ENCODE measurements around the gene FAM151A. TPM values are rescaled to one million over a fixed set of nuclear protein-coding genes. Genes with fewer than 3 reads are reported as not detected.

FAM151A gene
- total and polyA plus RNA-seq, 7 donors, result 0.05 to 0.07 TPM; not detected in 5

DNA sequence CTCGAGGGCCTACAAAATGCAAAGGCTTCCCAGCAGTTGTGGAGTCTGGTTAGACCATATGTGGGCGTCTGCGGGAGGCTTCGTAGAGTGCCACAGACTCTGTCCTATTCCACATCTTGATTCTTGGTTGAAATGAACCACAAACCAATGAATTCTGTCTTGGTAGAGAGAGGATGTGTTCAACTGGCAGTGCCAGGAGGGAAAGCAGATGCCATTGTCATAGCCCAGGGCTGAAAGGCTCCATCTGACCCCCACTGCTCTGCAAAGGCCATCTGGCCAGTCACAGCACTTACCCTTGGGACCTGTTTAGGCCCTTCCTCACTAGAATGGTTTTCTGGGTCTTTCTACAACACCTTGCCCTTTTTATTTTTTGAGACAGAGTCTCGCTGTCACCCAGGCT lies 53.2 kb downstream of the FAM151A start:
- H3K27me3 ChIP-seq (ENCODE audit: insufficient read depth in 3 of 3, low read length in 2 of 3), result no peaks in the 10 kb centered on the region
- DNase-seq, result no peak
- no peaks in the 10 kb centered on the region for H3K9me3 ChIP-seq
- intact Hi-C loops (cut with DNase I), result no loop called here
- peak overlapping the region; percentile 61 for H3K27ac ChIP-seq
- TF ChIP-seq, protein P1, sequence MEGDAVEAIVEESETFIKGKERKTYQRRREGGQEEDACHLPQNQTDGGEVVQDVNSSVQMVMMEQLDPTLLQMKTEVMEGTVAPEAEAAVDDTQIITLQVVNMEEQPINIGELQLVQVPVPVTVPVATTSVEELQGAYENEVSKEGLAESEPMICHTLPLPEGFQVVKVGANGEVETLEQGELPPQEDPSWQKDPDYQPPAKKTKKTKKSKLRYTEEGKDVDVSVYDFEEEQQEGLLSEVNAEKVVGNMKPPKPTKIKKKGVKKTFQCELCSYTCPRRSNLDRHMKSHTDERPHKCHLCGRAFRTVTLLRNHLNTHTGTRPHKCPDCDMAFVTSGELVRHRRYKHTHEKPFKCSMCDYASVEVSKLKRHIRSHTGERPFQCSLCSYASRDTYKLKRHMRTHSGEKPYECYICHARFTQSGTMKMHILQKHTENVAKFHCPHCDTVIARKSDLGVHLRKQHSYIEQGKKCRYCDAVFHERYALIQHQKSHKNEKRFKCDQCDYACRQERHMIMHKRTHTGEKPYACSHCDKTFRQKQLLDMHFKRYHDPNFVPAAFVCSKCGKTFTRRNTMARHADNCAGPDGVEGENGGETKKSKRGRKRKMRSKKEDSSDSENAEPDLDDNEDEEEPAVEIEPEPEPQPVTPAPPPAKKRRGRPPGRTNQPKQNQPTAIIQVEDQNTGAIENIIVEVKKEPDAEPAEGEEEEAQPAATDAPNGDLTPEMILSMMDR (IDR thresholded peaks at IDR 0.05), result no peak
- 94 to 99% (median 96%) methylated on average over 5 of the region's 5 CpGs for WGBS, 3 donors
- ATAC-seq, result no peak
- peaks cover 69% of the 10 kb centered on the region for H3K4me1 ChIP-seq
- no peak overlapping the region for H3K4me3 ChIP-seq
- H3K36me3 ChIP-seq (ENCODE audit: insufficient read depth in 1 of 2, low read depth in 1 of 2), result no peaks in the 10 kb centered on the region

DNA sequence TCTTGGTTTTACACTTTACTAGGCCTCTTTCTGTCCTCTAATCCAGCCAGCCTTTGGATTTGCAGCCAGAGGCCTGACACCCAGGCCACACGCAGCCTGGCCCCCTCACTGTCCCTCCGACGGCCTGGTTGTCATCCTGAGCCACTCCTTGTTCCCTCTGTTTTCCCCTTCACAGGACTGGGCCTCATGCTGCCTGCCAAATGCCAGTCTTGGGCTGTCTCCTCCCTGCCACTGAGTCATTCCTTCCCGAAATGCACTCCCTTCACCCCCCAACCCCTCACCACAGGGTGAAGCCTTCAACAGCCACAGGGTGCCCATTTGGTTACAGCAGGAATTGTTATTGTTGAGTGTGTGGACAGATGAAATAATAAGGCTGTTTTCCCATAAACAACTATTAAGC lies 54.0 kb downstream of the FAM151A start:
- 57 to 83% (median 70%) methylated on average over 4 of the region's 4 CpGs for WGBS, 3 donors
- Histone ChIP-seq H3K27me3 (ENCODE audit: insufficient read depth in 3 of 3, low read length in 2 of 3) (no peaks in the 10 kb centered on the region), H3K36me3 (ENCODE audit: insufficient read depth in 1 of 2, low read depth in 1 of 2) (no peaks in the 10 kb centered on the region), H3K4me1 (peaks cover 61% of the 10 kb centered on the region), H3K9me3 (no peaks in the 10 kb centered on the region), H3K27ac (peak overlapping the region; percentile 61), H3K4me3 (no peak overlapping the region)
- ATAC-seq (peak; percentile 43 to 71 (median 62)), DNase-seq (no peak)
- intact Hi-C loops (cut with DNase I), result no loop called here
- TF ChIP-seq, protein P1 (IDR thresholded peaks at IDR 0.05), result no peak

DNA sequence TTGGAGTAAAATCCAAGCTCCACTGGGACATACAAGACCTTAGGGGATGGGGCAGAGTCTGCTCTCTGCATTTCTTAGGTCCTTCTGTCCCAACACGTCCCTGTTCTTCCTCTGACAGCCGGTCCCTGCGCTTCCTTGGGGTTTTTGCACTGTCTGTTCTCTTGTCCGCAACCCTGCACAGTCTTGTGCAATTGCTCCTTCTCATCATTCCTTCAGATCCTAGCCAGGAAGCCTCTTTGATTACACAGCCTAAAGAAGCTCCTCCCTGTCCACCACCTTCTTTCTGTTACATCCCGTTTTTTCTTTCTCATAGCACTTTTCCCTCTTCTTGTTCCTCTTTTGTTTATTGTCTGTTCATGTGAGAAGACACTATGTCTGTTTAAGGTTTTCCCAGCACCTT lies 55.4 kb downstream of the FAM151A start:
- TF ChIP-seq, protein P1 (IDR thresholded peaks at IDR 0.05), result no peak
- no peak for DNase-seq
- Histone ChIP-seq H3K4me3 (peak overlapping the region; percentile 11), H3K27ac (peak overlapping the region; percentile 58), H3K9me3 (no peaks in the 10 kb centered on the region), H3K4me1 (peaks cover 67% of the 10 kb centered on the region), H3K27me3 (ENCODE audit: insufficient read depth in 3 of 3, low read length in 2 of 3) (no peaks in the 10 kb centered on the region), H3K36me3 (ENCODE audit: insufficient read depth in 1 of 2, low read depth in 1 of 2) (no peaks in the 10 kb centered on the region)
- WGBS, 3 donors, result 15 to 51% (median 48%) methylated on average over 5 of the region's 5 CpGs
- ATAC-seq, result peak; percentile 77 to 83 (median 80)
- intact Hi-C loops (cut with DNase I), result no loop called here

DNA sequence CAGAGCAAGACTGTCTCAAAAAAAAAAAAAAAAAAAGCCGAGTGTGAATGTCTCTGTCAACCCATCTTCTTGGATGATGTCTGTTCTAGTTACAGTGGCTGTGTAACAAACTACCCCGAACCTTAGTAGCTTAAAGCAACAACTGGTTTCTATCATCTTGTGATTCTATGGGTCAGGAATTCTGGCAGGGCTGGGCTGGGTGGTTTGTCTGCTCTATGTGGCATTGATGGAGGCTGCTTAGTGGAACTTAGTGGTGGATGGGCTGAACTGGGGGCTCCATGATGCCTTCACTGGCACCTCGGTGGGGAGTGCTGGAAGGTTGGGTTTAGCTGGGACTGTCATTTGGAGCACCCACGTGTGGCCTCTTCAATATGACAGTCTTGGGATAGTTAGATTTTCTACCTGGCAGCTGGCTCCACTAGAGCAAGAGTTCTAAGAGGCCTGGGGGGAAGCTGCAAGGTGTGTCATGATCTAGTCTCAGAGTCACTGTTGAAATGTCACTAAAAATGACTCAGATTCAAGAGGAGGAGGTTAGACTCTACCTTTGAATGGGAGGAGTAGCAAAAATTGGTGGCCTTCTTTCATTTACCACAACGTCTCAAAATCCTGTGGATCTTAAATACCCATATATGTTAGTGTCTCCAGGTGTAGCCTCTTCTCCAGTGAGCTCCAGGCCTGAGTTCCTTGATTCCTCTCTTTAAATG lies 56.7 kb downstream of the FAM151A start:
- TF ChIP-seq, protein P1 (IDR thresholded peaks at IDR 0.05), result no peak
- Histone ChIP-seq H3K4me1 (peaks cover 60% of the 10 kb centered on the region), H3K36me3 (ENCODE audit: insufficient read depth in 1 of 2, low read depth in 1 of 2) (no peaks in the 10 kb centered on the region), H3K4me3 (no peak overlapping the region), H3K27me3 (ENCODE audit: insufficient read depth in 3 of 3, low read length in 2 of 3) (no peaks in the 10 kb centered on the region), H3K27ac (peak overlapping the region; percentile 16), H3K9me3 (no peaks in the 10 kb centered on the region)
- ATAC-seq, result no peak
- intact Hi-C loops (cut with DNase I), result no loop called here
- DNase-seq, result no peak
- WGBS, 3 donors, result 75 to 89% (median 79%) methylated on average over 5 of the region's 5 CpGs

DNA sequence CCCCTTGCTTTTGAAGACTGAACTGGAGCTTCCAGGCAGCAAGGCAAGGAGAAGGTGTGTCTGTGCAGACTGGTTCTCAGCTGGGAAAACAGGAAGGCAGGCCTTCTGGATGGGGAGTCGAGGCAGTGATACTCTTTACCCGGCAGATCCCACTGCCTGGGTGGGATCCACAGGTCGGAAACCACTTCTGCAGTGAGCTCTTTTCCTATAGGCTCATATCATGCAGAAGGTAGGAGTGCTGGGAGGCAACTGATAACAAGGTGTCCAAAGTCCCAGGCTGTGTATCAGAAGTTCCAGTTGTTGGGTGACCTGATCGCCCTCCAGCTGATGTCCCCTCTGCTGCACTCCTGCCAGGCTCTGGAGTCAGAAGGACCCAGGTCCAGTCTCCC lies 58.2 kb downstream of the FAM151A start:
- ATAC-seq (no peak), DNase-seq (no peak)
- WGBS, 3 donors, result 87 to 93% (median 87%) methylated on average over 4 of the region's 4 CpGs
- Histone ChIP-seq H3K27ac (no peak overlapping the region), H3K9me3 (no peaks in the 10 kb centered on the region), H3K4me3 (no peak overlapping the region), H3K27me3 (ENCODE audit: insufficient read depth in 3 of 3, low read length in 2 of 3) (no peaks in the 10 kb centered on the region), H3K36me3 (ENCODE audit: insufficient read depth in 1 of 2, low read depth in 1 of 2) (no peaks in the 10 kb centered on the region), H3K4me1 (peaks cover 48% of the 10 kb centered on the region)
- intact Hi-C loops (cut with DNase I), result no loop called here
- TF ChIP-seq, protein P1 (IDR thresholded peaks at IDR 0.05), result no peak

Data from psoas muscle (tissue), 8 donors.